Thoracic aorta (tissue), 2 donors: ENCODE measurements around the gene SPHK2. TPM values are rescaled to one million over a fixed set of nuclear protein-coding genes. Genes with fewer than 3 reads are reported as not detected.
A peak's percentile ranks its signal among the peaks of the same experiment; 100 is the strongest.

Experiments
- ATAC-seq: fragments of 150-250 bp; one replicate; pipeline ENCODE4 v1.8.0; 2017; ENCODE audit warnings: low read depth; ENCODE audit not compliant: insufficient number of reproducible peaks, low FRiP score
- DNase-seq: peaks from one replicate; pipeline ENCODE4 v3.0.0-alpha.2; 2020; ENCODE audit warnings: low spot score
- H3K27ac ChIP-seq, 2 donors: fragments of 200-600 bp; sonication (generic); 1 replicate in 1 of 2; 2 replicates in 1 of 2; pipeline ENCODE4 v1.5.1; 2016; ENCODE audit warnings: mild to moderate bottlenecking in 2 of 2, moderate library complexity in 2 of 2
- H3K27me3 ChIP-seq: fragments of 200-600 bp; sonication (generic); replicated peaks from 2 replicates; pipeline ENCODE4 v1.6.0; 2016; ENCODE audit warnings: mild to moderate bottlenecking; ENCODE audit not compliant: insufficient read depth
- H3K36me3 ChIP-seq: fragments of 200-600 bp; sonication (generic); one replicate; pipeline ENCODE4 v1.5.1; 2016
- H3K4me1 ChIP-seq, 2 donors: fragments of 200-600 bp; sonication (generic); 1 replicate in 1 of 2; 2 replicates in 1 of 2; pipeline versions ENCODE4 v1.5.1 to v1.6.0; 2016; ENCODE audit warnings: low read depth in 2 of 2, mild to moderate bottlenecking in 1 of 2; ENCODE audit not compliant: control insufficient read depth in 1 of 2
- H3K4me3 ChIP-seq: fragments of 200-600 bp; sonication (generic); 2 replicates; pipeline ENCODE4 v1.5.1; 2016; ENCODE audit warnings: mild to moderate bottlenecking
- H3K9me3 ChIP-seq: fragments of 200-600 bp; sonication (generic); 2 replicates; pipeline ENCODE4 v1.5.1; 2016
- total RNA-seq, 2 donors: library from RNA; depleted of rRNA; stranded (reverse); fragments of >200 nt; gene quantifications; one replicate each; pipeline versions ENCODE4 v1.1.0 to v1.2.3, GENCODE V29; 2016
- TF ChIP-seq, protein P1 (sequence below): fragments of 200-600 bp; sonication (generic); IDR thresholded peaks from one replicate; pipeline ENCODE4 v1.5.1; 2019; ENCODE audit warnings: antibody characterized with exemption

The SPHK2 gene, protein sequence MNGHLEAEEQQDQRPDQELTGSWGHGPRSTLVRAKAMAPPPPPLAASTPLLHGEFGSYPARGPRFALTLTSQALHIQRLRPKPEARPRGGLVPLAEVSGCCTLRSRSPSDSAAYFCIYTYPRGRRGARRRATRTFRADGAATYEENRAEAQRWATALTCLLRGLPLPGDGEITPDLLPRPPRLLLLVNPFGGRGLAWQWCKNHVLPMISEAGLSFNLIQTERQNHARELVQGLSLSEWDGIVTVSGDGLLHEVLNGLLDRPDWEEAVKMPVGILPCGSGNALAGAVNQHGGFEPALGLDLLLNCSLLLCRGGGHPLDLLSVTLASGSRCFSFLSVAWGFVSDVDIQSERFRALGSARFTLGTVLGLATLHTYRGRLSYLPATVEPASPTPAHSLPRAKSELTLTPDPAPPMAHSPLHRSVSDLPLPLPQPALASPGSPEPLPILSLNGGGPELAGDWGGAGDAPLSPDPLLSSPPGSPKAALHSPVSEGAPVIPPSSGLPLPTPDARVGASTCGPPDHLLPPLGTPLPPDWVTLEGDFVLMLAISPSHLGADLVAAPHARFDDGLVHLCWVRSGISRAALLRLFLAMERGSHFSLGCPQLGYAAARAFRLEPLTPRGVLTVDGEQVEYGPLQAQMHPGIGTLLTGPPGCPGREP
- 10 to 100 TPM; 16.2 to 49.0 TPM for total RNA-seq

- Histone ChIP-seq H3K27me3 (no peaks in the 10 kb centered on the region), H3K27ac (peak within 1 kb of the TSS; percentile 93 to 97), H3K36me3 (peaks cover 23% of the 10 kb centered on the region), H3K4me3 (peak within 1 kb of the TSS; percentile 95), H3K9me3 (no peaks in the 10 kb centered on the region), H3K4me1 (peaks cover 27 to 49% of the 10 kb centered on the region in 2 donors)
- TF ChIP-seq, protein P1, sequence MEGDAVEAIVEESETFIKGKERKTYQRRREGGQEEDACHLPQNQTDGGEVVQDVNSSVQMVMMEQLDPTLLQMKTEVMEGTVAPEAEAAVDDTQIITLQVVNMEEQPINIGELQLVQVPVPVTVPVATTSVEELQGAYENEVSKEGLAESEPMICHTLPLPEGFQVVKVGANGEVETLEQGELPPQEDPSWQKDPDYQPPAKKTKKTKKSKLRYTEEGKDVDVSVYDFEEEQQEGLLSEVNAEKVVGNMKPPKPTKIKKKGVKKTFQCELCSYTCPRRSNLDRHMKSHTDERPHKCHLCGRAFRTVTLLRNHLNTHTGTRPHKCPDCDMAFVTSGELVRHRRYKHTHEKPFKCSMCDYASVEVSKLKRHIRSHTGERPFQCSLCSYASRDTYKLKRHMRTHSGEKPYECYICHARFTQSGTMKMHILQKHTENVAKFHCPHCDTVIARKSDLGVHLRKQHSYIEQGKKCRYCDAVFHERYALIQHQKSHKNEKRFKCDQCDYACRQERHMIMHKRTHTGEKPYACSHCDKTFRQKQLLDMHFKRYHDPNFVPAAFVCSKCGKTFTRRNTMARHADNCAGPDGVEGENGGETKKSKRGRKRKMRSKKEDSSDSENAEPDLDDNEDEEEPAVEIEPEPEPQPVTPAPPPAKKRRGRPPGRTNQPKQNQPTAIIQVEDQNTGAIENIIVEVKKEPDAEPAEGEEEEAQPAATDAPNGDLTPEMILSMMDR, result no peak
- ATAC-seq, result peak; percentile 82
- DNase-seq, result peak; percentile 93
These were observed at the start of gene SPHK2, which contains the start of gene RPL18 for GRCh38 chr19:48618916-48619691. Gene SPHK2, plus strand, starts transcription at chr19:48619506. Its CDS starts 1,009 bp downstream, at chr19:48620515. Gene RPL18, minus strand, starts transcription at chr19:48619178. Its CDS starts 35 bp downstream, at chr19:48619143.

DNA sequence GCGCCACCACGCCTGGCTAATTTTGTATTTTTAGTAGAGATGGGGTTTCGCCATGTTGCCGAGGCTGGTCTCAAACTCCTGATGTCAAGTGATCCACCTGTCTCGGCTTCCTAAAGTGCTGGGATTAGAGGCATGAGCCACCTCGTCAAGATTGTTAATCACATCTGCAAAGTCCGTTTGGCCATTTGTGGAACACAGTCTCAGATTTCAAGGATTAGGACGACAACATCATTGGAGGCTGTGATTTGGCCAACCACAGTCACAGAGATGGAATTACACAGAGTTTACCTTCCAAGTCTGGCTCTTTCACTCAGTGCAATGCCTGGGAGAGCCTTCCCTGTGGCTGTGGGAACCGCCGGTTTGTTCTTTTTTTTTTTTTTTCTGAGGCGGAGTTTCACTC lies 49.5 kb upstream of the SPHK2 start:
- no peaks in the 10 kb centered on the region for H3K9me3 ChIP-seq
- TF ChIP-seq, protein P1, result no peak
- H3K36me3 ChIP-seq, result no peaks in the 10 kb centered on the region
- H3K27ac ChIP-seq, result no peak overlapping the region
- DNase-seq, result no peak
- no peak overlapping the region for H3K4me3 ChIP-seq
- peaks cover 0 to 20% of the 10 kb centered on the region in 2 donors for H3K4me1 ChIP-seq
- H3K27me3 ChIP-seq, result no peaks in the 10 kb centered on the region
- no peak for ATAC-seq

DNA sequence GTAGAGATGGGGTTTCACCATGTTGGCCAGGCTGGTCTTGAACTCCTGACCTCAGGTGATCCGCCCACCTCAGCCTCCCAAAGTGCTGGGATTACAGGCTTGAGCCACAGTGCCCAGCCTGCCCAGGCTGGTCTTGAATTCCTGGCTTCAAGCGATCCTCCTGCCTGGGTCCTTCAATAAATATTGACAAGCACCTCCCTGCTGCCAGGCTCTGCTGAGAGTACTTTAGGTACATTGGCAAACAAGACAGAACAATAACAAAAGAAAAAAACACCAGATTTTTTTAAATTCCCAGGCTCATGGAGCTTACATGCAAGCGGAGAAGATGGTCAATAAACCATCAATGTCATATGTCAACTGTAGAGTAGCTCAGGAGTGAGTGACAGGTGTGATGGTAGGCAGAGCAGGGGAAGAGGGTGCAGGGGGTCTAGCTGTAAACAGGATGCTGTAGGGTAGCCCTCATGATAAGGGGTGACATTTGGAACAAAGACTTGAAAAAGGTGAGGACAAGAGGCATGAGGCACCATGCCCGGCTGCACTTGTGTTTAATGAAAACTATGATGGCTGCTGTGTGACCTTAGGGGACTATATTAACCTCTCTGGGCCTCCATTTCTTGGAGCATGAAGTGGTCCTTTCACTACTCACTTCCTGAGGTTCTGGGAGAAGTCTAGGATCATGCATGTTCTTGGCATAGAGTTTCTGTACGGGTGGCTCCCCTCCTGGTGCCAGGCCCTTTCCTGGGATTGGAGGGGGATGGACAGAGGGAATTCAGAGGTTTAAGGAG lies 47.7 kb upstream of the SPHK2 start:
- Histone ChIP-seq H3K36me3 (no peaks in the 10 kb centered on the region), H3K9me3 (no peaks in the 10 kb centered on the region), H3K27ac (no peak overlapping the region), H3K4me3 (no peak overlapping the region), H3K27me3 (no peaks in the 10 kb centered on the region), H3K4me1 (peaks cover 0 to 20% of the 10 kb centered on the region in 2 donors)
- DNase-seq (no peak), ATAC-seq (no peak)
- TF ChIP-seq, protein P1, result no peak

DNA sequence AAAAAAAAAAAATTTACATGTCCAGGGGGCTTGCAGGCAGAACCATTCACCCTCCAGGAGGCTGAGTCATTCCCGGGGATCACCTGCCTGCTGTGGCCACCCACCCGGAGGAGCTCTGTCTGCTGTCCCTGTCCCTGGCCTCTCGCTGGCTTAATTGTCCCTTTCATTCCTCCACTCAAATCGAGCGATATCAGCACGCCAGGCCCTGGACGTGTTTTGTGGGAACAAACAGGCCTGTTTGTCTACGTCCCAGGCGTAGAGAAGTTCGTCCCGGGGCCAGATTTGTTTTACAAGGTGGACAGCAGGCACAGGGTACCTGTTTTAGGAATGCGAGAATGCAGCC lies 46.2 kb upstream of the SPHK2 start:
- Histone ChIP-seq H3K4me3 (no peak overlapping the region), H3K9me3 (no peaks in the 10 kb centered on the region), H3K27me3 (no peaks in the 10 kb centered on the region), H3K4me1 (peaks cover 0 to 9% of the 10 kb centered on the region in 2 donors), H3K27ac (no peak overlapping the region), H3K36me3 (no peaks in the 10 kb centered on the region)
- no peak for DNase-seq
- TF ChIP-seq, protein P1, result no peak
- ATAC-seq, result no peak
